Right cardiac atrium (tissue), 5 donors: ENCODE data around the gene JAKMIP2. TPM values are rescaled to one million over a fixed set of nuclear protein-coding genes. Genes with fewer than 3 reads are reported as not detected.

Source experiments
- ATAC-seq, 2 donors: fragments of 200-7000 bp; cut with Tn5 transposase; one replicate each; pipeline versions ENCODE4 v1.8.0 to v1.9.1; 2020; ENCODE audit warnings: moderate library complexity in 2 of 2, mild to moderate bottlenecking in 1 of 2
- DNase-seq, 3 donors: peaks; one replicate each; pipeline ENCODE4 v3.0.0-alpha.2; 2020
- H3K27ac ChIP-seq: one replicate; pipeline ENCODE4 v1.5.1; 2013; ENCODE audit warnings: mild to moderate bottlenecking, low read length, control low read depth, moderate library complexity
- H3K27me3 ChIP-seq: one replicate; pipeline ENCODE4 v1.6.1; 2013; ENCODE audit not compliant: control insufficient read depth, insufficient read depth
- H3K4me1 ChIP-seq: one replicate; pipeline ENCODE4 v1.6.1; 2013; ENCODE audit warnings: low read length; ENCODE audit not compliant: control insufficient read depth, insufficient read depth
- H3K4me3 ChIP-seq: one replicate; pipeline ENCODE4 v1.5.1; 2013; ENCODE audit warnings: low read length, control low read depth
- H3K9me3 ChIP-seq: one replicate; pipeline ENCODE4 v1.6.1; 2013; ENCODE audit warnings: low read length; ENCODE audit not compliant: control insufficient read depth
- WGBS: extraction: QIAGEN DNeasy Blood & Tissue Kit; methylation state at CpG from one replicate; pipeline ENCODE4 v1.1.7; 2013; 5-methylcytosine and 5-hydroxymethylcytosine counted together
- intact Hi-C, 4 donors: fragments of 100-400 bp; cut with DNase I; formaldehyde crosslinking; loops; one replicate each; pipeline versions ENCODE4 v1.11.0 to v1.14.0; 2022 to 2023
- polyA plus RNA-seq: library from polyadenylated mRNA; stranded (reverse); fragments of 200-250 nt; gene quantifications from one replicate; pipeline ENCODE4 v1.2.3, GENCODE V29; 2013
- total RNA-seq, 4 donors: library from RNA; stranded (reverse); fragmentation: NEBNext Ultra II Directional; extraction: Animal tissue kit (Norgen Biotek cat#: 25700); gene quantifications; one replicate each; pipeline ENCODE4 v1.2.1, GENCODE V29; 2021
- donor health status: healthy with polysubstance abuse.
- donor health status: DM: no; HTN: yes; CAD: no.
- donor health status: DM: no; HTN: no; CAD: no.
- donor health status: DM: no; HTN: yes; CAD: no; lungs with severe emphysema.
- donor health status: DM: yes; HTN: yes; CAD: no.

The JAKMIP2 gene
- total and polyA plus RNA-seq, 5 donors, result 0.32 to 1.3 (median 0.88) TPM

DNA sequence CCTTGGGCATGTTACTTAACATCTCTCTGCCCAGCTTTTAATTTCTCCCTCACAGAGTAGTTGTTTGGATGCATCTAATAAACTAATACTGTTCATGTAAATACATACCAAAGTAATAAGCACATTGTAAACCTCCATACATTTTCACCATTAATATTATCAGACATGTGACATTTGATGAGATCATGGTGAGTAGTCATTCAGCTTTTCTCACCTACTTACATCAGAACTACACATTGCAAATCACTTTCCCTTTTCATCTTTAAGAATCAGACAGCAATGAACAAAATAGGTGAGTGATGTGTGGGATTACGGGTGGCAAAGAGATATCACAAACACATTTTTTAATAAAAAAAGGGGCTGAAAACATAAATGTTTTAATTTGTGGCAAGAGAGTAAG lies 89.3 kb downstream of the JAKMIP2 start:
- intact Hi-C loops, result no loop called here
- no peak for ATAC-seq
- 93% methylated on average over 1 of the region's 1 CpG for WGBS
- no peaks in the 10 kb centered on the region for H3K9me3 ChIP-seq
- H3K4me3 ChIP-seq, result no peak overlapping the region
- no peak for DNase-seq
- no peaks in the 10 kb centered on the region for H3K27me3 ChIP-seq
- H3K4me1 ChIP-seq, result no peaks in the 10 kb centered on the region
- no peak overlapping the region for H3K27ac ChIP-seq

DNA sequence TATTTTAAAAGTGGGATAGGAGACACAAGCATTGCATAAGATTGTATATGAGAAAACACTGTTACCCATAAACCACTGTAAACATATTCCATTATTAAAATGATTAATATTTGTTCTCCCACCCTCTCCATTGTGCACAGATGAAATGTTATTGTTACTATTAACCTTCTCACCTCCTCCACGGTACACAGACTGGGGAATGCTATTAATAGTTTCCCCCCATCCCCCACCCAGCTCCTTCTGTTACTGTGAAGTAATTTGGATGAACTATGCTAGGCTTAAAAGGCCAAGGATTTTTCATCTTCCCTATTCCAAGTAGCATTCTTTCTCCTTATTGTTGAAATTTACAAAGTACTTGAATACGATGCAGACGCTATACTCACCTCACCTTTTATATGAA lies 91.4 kb downstream of the JAKMIP2 start:
- ATAC-seq, result no peak
- Histone ChIP-seq H3K9me3 (no peaks in the 10 kb centered on the region), H3K27ac (no peak overlapping the region), H3K4me3 (no peak overlapping the region), H3K4me1 (no peaks in the 10 kb centered on the region), H3K27me3 (no peaks in the 10 kb centered on the region)
- intact Hi-C loops, result no loop called here
- DNase-seq, result no peak
- 58% methylated on average over 3 of the region's 3 CpGs for WGBS

DNA sequence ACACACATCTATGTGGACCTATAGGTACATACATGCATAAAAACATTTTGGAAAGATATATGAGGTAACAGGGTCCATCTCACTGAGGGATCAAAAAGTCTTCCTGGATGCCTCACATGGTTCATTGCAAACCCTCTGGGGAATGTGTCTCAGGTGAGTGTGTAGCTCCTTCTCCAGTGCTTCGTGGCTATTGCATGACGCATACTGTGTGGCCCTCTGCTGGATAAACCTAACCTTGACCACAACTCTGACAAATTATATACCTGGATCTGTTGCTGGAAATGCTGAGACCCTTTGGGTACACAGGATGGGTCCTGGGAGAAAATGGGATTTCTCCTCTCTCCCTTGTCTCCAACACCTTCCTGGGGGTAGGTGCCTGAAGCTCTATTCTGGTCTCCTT lies 91.9 kb downstream of the JAKMIP2 start:
- Histone ChIP-seq H3K4me1 (no peaks in the 10 kb centered on the region), H3K27ac (no peak overlapping the region), H3K27me3 (no peaks in the 10 kb centered on the region), H3K4me3 (no peak overlapping the region), H3K9me3 (no peaks in the 10 kb centered on the region)
- ATAC-seq (no peak), DNase-seq (no peak)
- intact Hi-C loops, result no loop called here
- WGBS, result 80% methylated on average over 2 of the region's 2 CpGs

DNA sequence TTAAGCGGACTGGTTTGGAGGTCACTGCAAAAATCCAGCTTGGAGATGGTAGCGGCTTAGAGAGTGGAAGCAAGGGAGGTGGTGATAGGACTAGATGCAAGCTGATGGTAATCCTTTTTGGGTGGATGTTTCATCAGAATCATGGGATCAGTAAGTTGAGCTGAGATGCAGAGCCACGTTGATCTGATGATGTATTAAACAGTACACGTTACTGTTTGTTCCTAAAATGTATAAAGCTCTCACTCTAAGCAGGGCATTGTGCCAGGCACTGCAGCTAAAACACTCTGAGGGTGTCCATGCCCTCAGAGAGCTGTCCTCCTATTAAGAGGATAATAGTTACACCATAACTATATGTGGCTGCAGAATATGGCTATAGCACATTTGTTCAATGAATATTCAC lies 93.1 kb downstream of the JAKMIP2 start:
- no peak for DNase-seq
- WGBS, result 67% methylated on average over 4 of the region's 4 CpGs
- Histone ChIP-seq H3K4me3 (no peak overlapping the region), H3K9me3 (no peaks in the 10 kb centered on the region), H3K27me3 (no peaks in the 10 kb centered on the region), H3K4me1 (no peaks in the 10 kb centered on the region), H3K27ac (no peak overlapping the region)
- peak in 1 of 2 donors; percentile 12 for ATAC-seq
- intact Hi-C loops, result no loop called here

DNA sequence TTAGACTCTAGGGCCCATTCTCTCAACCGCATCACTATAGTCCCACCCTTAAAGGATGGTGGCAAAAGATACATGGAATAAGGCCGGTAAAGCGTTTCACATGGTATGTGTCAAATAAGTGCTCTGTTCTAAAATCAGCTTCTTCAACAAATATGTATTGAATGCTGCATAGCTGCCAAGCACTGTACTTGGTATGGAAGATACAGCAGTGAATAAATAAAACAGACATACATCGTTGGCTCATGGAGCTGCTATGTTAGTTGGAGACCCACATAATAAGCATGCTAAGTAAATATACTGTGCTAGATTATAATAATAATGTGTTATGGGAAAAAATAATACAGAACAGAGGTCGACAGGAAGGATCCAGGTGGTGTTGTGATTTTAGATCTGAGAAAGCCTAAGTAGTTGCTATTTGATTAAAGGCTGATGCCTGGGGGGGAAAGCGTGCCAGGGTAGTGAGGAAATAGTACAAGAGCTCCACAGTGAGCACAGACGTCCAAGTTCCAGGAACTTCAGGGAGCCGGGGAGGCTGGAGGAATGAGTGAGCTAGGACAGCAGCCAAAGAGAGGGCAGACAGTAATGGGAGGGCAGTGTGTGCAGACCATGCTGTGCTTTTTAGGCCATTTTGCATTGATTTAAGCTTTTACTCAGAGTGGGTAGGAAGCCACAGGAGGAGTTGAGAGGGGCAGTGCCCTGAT lies 93.7 kb downstream of the JAKMIP2 start:
- H3K27me3 ChIP-seq, result no peaks in the 10 kb centered on the region
- H3K9me3 ChIP-seq, result no peaks in the 10 kb centered on the region
- no peak overlapping the region for H3K27ac ChIP-seq
- 42% methylated on average over 8 of the region's 8 CpGs for WGBS
- no peaks in the 10 kb centered on the region for H3K4me1 ChIP-seq
- intact Hi-C loops, result no loop called here
- DNase-seq (peak; percentile 61 to 85 (median 74)), ATAC-seq (peak; percentile 83 to 95)
- H3K4me3 ChIP-seq, result no peak overlapping the region

DNA sequence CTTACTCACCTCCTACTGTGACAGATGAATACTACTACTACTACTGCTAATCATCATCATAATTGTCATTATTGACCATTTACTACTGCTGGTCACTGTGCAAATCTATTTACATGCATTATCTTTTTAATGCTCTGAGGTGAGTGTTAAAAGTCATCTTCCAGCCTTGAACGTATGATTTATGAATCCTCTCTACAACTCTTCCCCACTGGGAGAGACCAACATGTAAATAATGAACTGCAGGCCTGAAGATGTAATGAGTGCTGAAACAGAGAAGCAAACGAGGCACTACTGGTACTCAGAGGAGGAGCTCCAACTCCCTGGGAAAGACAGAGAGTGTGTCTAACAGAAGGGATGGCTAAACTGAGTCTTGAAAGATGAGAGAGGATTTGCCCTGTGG lies 95.4 kb downstream of the JAKMIP2 start:
- ATAC-seq (no peak), DNase-seq (no peak)
- H3K4me1 ChIP-seq, result no peaks in the 10 kb centered on the region
- no peak overlapping the region for H3K4me3 ChIP-seq
- no peak overlapping the region for H3K27ac ChIP-seq
- intact Hi-C loops, result no loop called here
- WGBS, result 74% methylated on average over 2 of the region's 2 CpGs
- no peaks in the 10 kb centered on the region for H3K27me3 ChIP-seq
- H3K9me3 ChIP-seq, result no peaks in the 10 kb centered on the region

DNA sequence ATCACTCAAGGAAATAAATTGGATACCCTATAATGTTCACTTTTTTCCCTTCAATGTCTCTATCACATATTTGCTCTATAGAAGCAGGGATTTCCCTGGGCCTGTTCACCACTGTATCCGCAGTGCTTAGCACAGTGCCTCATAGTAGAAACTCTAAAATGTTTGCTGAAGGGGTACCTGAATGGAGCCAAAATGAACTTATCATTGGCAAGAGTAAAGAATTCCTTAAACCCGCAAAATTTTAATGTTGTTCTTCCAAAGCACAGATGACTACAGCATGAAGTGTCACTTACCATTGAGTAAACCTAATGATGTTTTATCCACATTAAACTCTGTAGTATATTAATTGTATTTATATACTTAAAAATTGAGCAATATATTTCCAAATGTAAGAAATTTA lies 96.1 kb downstream of the JAKMIP2 start:
- 90% methylated on average over 2 of the region's 2 CpGs for WGBS
- no peak overlapping the region for H3K4me3 ChIP-seq
- intact Hi-C loops, result no loop called here
- no peaks in the 10 kb centered on the region for H3K4me1 ChIP-seq
- no peak for DNase-seq
- H3K27ac ChIP-seq, result no peak overlapping the region
- no peaks in the 10 kb centered on the region for H3K27me3 ChIP-seq
- H3K9me3 ChIP-seq, result no peaks in the 10 kb centered on the region
- ATAC-seq, result no peak

DNA sequence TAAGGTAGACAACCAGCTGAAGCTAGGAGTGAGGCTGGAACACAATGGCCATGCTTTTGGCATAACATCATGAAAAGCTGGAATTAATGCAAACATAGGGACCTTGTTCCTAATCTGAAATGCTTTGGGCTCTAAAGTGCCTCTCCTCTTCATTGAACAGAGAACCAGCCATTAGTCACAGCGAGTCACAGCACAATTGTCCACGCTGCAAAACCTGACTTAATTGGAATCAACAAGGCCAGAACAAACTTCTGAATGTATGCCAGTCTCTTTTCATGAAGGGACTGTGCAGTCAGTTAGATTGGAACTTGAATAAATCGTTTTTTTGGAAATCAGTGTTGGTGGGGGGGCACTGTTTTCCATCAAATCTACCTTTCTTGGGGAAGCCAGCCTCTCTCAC lies 96.5 kb downstream of the JAKMIP2 start:
- Histone ChIP-seq H3K9me3 (no peaks in the 10 kb centered on the region), H3K4me1 (no peaks in the 10 kb centered on the region), H3K4me3 (no peak overlapping the region), H3K27ac (no peak overlapping the region), H3K27me3 (no peaks in the 10 kb centered on the region)
- intact Hi-C loops, result no loop called here
- no peak for ATAC-seq
- 73% methylated on average over 3 of the region's 3 CpGs for WGBS
- DNase-seq, result no peak

DNA sequence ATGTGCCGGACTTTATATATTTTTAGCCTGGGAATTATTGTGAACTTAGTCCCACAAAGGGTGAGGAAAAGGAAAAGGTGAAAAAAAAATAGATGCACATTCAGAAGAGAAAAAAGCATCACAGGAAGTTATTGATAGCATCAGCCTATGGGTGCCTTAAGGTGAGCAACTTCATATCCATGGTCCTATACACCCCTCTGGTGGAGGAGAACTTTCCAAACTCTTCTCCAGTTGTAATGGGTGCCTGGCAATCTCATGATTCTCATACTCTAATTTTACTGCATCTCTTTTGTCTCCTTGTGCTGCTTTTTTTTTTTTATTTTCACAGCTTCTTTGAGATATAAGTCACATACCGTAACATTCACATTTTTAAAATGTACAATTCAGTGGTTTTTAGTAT lies 107.4 kb downstream of the JAKMIP2 start:
- no peak for ATAC-seq
- intact Hi-C loops, result no loop called here
- Histone ChIP-seq H3K4me3 (no peak overlapping the region), H3K4me1 (no peaks in the 10 kb centered on the region), H3K27me3 (no peaks in the 10 kb centered on the region), H3K9me3 (no peaks in the 10 kb centered on the region), H3K27ac (no peak overlapping the region)
- DNase-seq, result no peak
- 89% methylated on average over 2 of the region's 2 CpGs for WGBS

DNA sequence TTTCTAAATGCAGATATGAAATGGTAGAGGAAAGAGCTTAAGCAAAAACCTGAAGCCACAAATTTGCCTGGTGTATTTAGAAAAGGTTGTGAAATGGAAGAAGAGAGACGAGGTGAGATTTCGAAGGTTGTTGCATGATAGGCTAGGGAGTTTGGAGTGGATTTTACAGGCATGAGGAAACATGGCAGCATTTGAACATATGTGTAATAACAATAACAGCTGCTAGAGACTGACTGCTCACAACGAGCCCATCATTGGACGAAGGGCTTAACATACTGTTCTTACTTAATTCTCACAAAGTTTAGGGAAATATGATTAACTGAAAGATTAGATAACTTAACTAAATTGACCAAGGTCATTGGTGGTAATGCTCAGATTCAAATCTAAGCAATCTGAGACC lies 108.1 kb downstream of the JAKMIP2 start:
- no peaks in the 10 kb centered on the region for H3K9me3 ChIP-seq
- H3K27ac ChIP-seq, result no peak overlapping the region
- H3K27me3 ChIP-seq, result no peaks in the 10 kb centered on the region
- WGBS, result 84% methylated on average over 4 of the region's 4 CpGs
- ATAC-seq, result no peak
- intact Hi-C loops, result no loop called here
- no peak overlapping the region for H3K4me3 ChIP-seq
- DNase-seq, result no peak
- no peaks in the 10 kb centered on the region for H3K4me1 ChIP-seq

DNA sequence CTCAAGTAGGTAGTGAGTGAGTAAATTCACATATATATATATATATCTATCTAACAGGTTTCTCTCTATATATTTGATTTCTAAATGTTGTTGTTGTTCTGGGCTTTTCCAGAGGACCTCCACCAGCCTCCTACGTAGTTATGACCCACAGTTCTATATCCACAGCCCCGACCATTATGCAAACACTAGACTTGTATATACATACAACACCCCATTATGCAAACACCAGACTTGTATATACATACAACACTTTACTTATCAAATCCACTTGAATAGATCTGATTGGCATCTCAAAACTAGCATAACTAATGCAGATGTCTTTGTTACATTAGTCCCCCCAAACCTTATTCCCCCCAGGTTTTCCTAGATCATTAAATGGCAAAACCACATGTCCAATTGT lies 108.7 kb downstream of the JAKMIP2 start:
- DNase-seq (no peak), ATAC-seq (no peak)
- no peak overlapping the region for H3K4me3 ChIP-seq
- WGBS, result 88% methylated on average over 2 of the region's 2 CpGs
- no peaks in the 10 kb centered on the region for H3K9me3 ChIP-seq
- H3K27ac ChIP-seq, result no peak overlapping the region
- H3K27me3 ChIP-seq, result no peaks in the 10 kb centered on the region
- no peaks in the 10 kb centered on the region for H3K4me1 ChIP-seq
- intact Hi-C loops, result no loop called here

DNA sequence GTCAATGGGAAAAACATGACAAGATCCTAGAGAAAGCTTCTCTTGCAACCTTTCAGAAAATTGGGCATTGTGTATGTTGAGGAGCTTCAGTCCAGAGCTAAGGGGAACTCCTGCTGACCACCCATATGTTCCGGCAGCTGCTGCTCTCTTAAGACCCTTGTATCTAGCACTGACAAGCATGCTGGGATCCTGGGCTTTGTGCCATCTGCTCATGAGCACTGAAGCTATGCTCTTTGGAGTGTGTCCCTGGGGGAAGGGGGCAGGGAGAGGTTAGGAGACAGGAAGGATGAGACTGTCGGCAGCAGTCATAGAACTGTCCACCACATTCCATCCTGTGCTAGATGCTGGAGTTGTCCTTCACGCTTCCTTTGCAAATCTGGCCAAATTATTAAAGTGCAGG lies 109.3 kb downstream of the JAKMIP2 start:
- Histone ChIP-seq H3K27ac (no peak overlapping the region), H3K27me3 (no peaks in the 10 kb centered on the region), H3K4me1 (no peaks in the 10 kb centered on the region), H3K9me3 (no peaks in the 10 kb centered on the region), H3K4me3 (no peak overlapping the region)
- 33% methylated on average over 3 of the region's 3 CpGs for WGBS
- no peak for DNase-seq
- intact Hi-C loops, result no loop called here
- no peak for ATAC-seq
